Muscle of arm (tissue), 12 donors: ENCODE results near the gene SUMO4. TPM values are rescaled to one million over a fixed set of nuclear protein-coding genes. Genes with fewer than 3 reads are reported as not detected.

Experiments
- DNase-seq: peaks from one replicate; pipeline ENCODE4 v3.0.0-alpha.2; 2013
- polyA plus RNA-seq, 12 donors: library from polyadenylated mRNA; unstranded; fragments of 120-200 nt; gene quantifications; one replicate each; pipeline ENCODE4 v1.2.1, GENCODE V29; 2013; ENCODE audit not compliant: insufficient read length in 12 of 12

SUMO4 gene
- polyA plus RNA-seq, 12 donors, result 0.22 to 1.2 (median 0.47) TPM; not detected in 3

GRCh38 chr6:149389509-149390297 is 10.4 kb upstream of the SUMO4 start:
- DNase-seq, result no peak

DNA sequence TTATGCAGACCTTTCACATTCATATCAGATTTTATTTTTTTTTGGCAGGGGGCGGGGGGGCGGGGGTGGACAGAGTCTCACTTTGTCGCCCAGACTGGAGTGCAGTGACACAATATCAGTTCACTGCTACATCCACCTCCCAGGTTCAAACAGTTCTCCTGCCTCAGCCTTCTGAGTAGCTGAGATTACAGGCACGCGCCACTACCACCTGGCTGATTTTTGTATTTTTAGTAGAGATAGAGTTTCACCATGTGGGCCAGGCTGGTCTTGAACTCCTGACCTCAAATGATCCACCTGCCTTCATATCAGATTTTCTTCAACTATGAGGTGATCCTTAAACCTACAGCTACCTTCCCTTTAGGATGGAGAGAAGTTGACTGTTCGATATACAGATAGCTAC is 8.0 kb upstream of the SUMO4 start:
- DNase-seq, result no peak

DNA sequence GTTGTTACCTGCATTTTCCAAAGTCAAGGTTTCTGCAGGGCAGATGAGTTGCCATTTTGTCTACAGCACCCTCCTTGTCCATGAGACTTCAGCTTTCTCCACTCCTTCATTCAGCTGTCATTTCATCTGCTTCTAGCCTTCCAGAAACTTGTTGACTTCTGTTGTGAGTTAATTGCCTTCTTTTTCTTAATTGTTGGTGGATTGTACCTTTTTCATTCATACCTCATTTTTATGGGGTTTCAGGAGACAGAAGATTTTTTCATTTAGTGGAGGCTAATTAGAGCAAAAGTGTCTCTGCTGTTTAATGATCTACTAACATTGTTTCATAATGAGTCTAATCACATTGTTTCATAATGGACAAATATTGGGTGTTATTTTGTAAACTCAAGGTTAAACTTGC is 7.5 kb upstream of the SUMO4 start:
- DNase-seq, result no peak

DNA sequence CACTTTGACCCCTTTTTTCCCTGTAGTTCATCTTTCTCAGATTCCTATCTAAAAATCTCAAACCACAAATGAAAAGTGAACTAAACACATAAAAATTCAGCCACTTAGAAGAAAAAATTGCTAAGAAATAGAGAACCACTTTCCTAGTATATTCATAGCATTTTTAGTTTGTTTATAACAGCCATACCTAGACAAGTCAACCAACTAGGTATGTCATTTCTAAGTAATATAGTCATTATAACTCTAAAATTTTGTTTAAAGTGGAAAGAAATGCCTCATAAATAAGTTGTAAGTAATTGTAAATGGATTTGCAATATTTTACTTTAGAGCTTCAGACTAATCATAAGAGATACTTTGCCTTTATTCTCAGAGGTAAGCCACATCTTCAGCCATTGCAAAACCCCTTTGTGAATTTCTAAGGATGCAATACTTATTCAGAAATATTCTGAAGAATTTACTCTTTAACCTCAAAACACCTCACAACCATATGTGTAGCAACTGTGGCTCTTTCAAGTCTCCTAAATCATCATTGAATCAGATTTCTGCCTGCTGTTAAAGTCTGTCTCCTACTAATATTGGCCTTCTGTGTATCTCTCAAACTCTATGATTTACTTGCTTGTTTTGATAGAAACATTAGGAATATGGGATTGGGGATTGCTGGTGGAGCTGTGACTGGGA is 6.9 kb upstream of the SUMO4 start:
- no peak for DNase-seq

GRCh38 chr6:149395185-149395584 is 4.9 kb upstream of the SUMO4 start:
- no peak for DNase-seq

DNA sequence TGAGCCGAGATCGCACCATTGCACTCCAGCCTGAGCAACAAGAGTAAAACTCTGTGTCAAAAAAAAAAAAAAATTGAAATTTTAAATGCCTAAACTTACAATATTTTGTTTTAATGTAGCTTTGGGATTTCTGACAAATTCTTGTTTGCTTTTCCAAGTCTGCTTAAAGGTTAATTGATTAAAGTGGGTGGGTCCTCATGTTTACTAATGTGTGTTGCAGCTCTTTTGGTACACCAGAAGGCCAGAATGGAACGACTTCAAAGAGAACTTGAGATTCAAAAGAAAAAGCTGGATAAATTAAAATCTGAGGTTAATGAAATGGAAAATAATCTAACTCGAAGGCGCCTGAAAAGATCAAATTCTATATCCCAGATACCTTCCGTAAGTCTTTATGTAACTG is 2.7 kb upstream of the SUMO4 start:
- DNase-seq, result no peak

GRCh38 chr6:149403534-149403933 is 3.5 kb downstream of the SUMO4 start:
- no peak for DNase-seq

DNA sequence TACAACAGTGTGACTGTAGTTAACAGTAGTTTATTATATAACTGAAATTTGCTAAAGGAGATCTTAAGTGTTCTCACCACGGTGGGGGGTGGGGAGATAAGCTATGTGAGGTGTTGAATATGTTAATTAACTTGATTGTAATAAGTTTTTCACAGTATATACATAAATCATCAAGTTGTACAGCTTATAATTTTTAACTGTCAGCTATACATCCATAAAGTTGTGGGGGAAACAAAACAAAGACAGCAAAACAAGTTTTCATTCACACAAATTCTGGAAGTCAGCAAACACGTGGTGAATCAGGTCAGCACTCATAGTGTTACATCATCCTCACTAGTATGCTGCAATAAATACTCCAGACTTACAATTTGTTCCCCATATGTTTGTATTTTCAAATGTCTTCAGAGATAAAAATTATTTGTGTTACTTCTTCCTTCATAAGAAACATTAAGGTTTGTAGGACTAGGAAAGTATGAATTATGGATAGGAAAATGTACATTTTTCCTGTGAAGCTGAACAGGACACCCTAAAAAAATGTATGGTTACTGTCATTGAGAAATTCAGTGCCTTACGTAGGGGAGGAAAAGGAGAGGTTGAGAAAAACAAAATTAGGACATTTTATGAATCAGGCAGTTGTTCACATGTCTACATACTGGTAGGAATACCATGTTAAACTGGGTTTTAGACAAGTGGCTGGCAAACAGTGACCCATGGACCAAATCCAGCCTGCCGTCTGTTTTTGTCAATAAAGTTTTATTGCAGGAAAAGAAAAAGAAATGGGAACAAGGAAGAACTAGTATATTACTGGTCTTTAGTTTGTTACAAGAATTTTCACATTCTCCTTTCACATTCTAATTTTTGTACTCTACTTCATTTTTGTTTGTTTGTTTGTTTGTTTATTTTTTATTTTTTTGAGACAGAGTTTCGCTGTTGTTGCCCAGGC is 6.0 kb downstream of the SUMO4 start:
- DNase-seq, result no peak

- DNase-seq, result no peak
Measured at GRCh38 chr6:149409617-149410016, 9.6 kb downstream of the SUMO4 start.

DNA sequence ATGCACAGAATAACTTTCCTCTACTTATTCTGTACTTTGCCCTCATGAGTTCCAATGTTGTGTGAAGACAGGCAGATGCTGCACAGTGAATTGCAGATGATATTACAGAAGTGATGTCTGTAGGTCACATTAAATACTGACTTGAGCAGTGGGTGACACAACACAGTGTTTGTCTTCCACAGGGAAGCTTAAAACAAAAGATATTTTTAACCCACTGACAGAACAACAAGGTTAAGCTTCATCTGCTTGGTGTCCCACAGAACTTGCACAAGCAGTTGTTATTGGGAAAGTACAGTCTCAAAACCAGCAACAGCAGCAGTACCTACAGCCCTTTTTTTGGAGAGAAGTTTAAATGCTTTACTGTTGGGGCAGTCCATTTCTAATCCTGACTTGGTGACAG is 10.5 kb downstream of the SUMO4 start:
- DNase-seq, result no peak

GRCh38 chr6:149414009-149414408 is 13.9 kb downstream of the SUMO4 start:
- DNase-seq, result no peak

GRCh38 chr6:149414821-149415220 is 14.8 kb downstream of the SUMO4 start:
- no peak for DNase-seq

DNA sequence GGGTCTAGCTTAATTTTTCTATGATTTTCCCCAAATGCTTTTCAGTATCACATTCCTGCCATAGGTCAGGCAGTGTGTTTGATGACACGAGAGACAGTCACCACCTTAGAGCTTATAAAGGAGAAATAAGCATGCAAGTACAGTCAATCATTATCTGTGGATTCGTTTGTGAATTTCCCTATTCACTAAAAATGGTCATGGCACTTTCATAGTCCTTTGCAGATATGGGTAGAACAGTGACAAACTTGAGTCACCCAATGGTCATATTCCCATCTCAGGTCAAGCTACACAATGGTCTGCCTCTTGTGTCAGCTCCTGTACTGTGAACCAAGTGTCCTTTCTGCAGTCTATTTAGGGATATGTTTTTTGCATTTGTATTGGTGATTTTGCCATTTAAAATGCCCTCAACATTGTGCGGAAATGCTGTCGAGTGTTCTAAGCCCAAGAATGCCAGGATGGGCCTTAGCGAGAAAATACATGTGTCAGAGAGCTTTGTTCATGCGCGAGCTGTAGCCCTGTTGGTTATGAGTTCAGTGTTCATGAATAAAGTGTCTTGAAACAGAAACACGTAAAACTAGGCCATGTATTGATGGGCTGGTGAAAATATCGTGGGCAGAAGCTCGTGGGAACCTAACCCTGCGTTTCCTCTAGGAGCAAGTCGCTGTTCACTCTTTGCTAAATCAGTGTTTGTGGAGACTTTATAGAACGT is 19.8 kb downstream of the SUMO4 start:
- DNase-seq, result no peak

DNA sequence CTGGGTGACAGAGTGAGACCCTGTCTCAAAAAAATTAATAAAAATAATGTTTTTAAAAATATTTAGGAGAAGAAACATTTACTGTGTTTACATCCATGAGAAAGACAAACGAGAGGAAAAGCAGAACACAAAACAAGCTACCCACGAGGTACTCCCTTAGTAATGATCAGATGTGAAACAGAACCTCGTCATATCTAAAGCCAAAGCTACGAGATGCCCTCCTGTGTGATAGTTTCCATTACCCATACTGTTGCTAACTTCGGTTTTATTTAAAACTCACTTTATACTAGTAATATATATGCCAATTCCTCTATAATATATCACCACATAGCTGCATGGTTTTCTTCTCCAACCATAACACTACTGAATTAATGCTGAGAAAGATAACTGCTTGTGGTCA is 21.1 kb downstream of the SUMO4 start:
- no peak for DNase-seq

- no peak for DNase-seq
Measured at GRCh38 chr6:149422581-149422980, 22.5 kb downstream of the SUMO4 start.

DNA sequence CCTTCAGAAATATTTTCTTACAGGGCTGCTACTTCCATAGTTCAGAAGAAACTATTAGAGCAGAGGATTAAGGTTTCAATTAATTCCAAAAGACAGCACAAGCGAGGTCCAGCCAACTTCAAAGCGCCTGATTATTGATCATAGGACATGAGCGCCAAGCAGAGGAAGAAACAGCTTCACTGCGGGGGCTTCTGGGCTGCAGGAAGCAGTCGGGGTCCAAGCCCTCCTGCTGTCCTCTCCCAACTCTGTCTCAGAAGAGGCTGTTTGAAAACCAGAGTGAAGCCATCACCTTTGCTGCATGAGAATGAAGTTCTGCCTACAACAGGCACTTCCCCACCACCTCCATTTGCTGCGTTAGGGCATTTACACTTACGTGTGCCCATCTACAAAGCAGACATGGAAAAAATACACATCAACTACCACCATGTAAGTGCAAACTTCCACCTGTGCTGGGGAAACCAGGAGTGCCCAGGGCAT is 23.9 kb downstream of the SUMO4 start:
- no peak for DNase-seq

DNA sequence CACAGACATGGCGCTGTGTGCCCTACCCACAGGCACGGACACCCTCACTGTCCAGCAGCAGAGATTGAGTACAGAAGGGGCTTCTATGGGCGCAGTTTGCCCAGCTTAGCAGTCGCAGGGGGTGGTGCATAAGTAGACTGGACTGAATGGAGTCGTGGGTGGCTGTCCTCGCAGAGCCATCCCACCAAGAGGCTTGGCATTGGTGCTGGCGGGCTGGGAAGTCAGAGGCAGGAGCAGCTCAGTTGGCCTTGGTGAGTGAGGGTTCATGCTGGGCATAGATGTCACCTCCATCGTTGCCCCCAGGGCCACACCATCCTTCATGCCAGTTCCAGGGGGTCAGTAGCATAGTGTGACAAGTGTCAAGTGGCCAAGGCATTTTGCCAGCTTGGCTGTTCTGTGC is 25.2 kb downstream of the SUMO4 start:
- DNase-seq, result no peak

GRCh38 chr6:149425754-149426153 is 25.7 kb downstream of the SUMO4 start:
- no peak for DNase-seq

- DNase-seq, result no peak
Measured at GRCh38 chr6:149428606-149429005, 28.5 kb downstream of the SUMO4 start.

GRCh38 chr6:149429427-149430360 is 29.6 kb downstream of the SUMO4 start:
- no peak for DNase-seq
